Hepatocyte (in vitro differentiated cells): ENCODE measurements around the gene C7orf33. TPM values are rescaled to one million over a fixed set of nuclear protein-coding genes. Genes with fewer than 3 reads are reported as not detected.
A peak's percentile ranks its signal among the peaks of the same experiment; 100 is the strongest.

Experiments used
- DNase-seq: peaks from one replicate; pipeline ENCODE4 v3.0.0-alpha.2; 2016; ENCODE audit warnings: low spot score
- H2AFZ ChIP-seq: fragments of 200-600 bp; sonication (generic); 2 replicates; pipeline ENCODE4 v1.6.0; 2016; ENCODE audit warnings: antibody characterized with exemption, mild to moderate bottlenecking
- H3K27ac ChIP-seq: fragments of 200-600 bp; sonication (generic); 2 replicates; pipeline ENCODE4 v1.5.1; 2016; ENCODE audit warnings: mild to moderate bottlenecking
- H3K27me3 ChIP-seq: fragments of 200-600 bp; sonication (generic); 2 replicates; pipeline ENCODE4 v1.6.1; 2016
- H3K36me3 ChIP-seq: fragments of 200-600 bp; sonication (generic); replicated peaks from 2 replicates; pipeline ENCODE4 v1.5.1; 2016; ENCODE audit warnings: low read depth; ENCODE audit not compliant: insufficient read depth
- H3K4me1 ChIP-seq: fragments of 200-600 bp; sonication (generic); 2 replicates; pipeline ENCODE4 v1.5.1; 2016; ENCODE audit warnings: mild to moderate bottlenecking, moderate library complexity; ENCODE audit not compliant: insufficient read depth
- H3K4me2 ChIP-seq: fragments of 200-600 bp; sonication (generic); 2 replicates; pipeline ENCODE4 v1.6.0; 2016
- H3K4me3 ChIP-seq: fragments of 200-600 bp; sonication (generic); 2 replicates; pipeline ENCODE4 v1.5.1; 2016; ENCODE audit warnings: mild to moderate bottlenecking
- H3K79me2 ChIP-seq: fragments of 200-600 bp; sonication (generic); 2 replicates; pipeline ENCODE4 v1.6.0; 2017; ENCODE audit warnings: mild to moderate bottlenecking
- H3K9me2 ChIP-seq: fragments of 200-600 bp; sonication (generic); replicated peaks from 2 replicates; pipeline ENCODE4 v1.6.0; 2017; ENCODE audit warnings: mild to moderate bottlenecking; ENCODE audit not compliant: insufficient read depth
- H3K9me3 ChIP-seq: fragments of 200-600 bp; sonication (generic); 2 replicates; pipeline ENCODE4 v1.5.1; 2016; ENCODE audit warnings: low read depth, mild to moderate bottlenecking
- H4K20me1 ChIP-seq: fragments of 200-600 bp; sonication (generic); 2 replicates; pipeline ENCODE4 v1.6.0; 2016; ENCODE audit warnings: mild to moderate bottlenecking; ENCODE audit not compliant: insufficient read depth, poor library complexity, severe bottlenecking
- EZH2 ChIP-seq: fragments of 200-600 bp; sonication (generic); IDR thresholded peaks from 2 replicates; pipeline ENCODE4 v1.6.1; 2016; ENCODE audit warnings: antibody characterized with exemption, mild to moderate bottlenecking, borderline replicate concordance
- EZH2phosphoT487 ChIP-seq: fragments of 200-600 bp; sonication (generic); IDR thresholded peaks from one replicate; pipeline ENCODE4 v1.6.1; 2018; ENCODE audit warnings: antibody characterized with exemption, mild to moderate bottlenecking, low read depth, moderate library complexity; ENCODE audit not compliant: unreplicated experiment, severe bottlenecking
- WGBS: methylation state at CpG from one replicate; pipeline ENCODE4 v1.1.6; 2016; ENCODE audit warnings: low lambda C conversion rate; ENCODE audit errors: missing lambda C conversion rate; 5-methylcytosine and 5-hydroxymethylcytosine counted together
- polyA plus RNA-seq: library from polyadenylated mRNA; unstranded; fragments of >200 nt; fragmentation: Nextera tagmentation; extraction: Ambion mirVana; gene quantifications from 2 replicates; pipeline ENCODE4 v1.2.1, GENCODE V29; 2016
- total RNA-seq: library from RNA; depleted of rRNA; stranded (reverse); fragments of >200 nt; gene quantifications from 2 replicates; pipeline ENCODE4 v1.2.3, GENCODE V29; 2014
- TF ChIP-seq, protein P1 (sequence below): fragments of 200-600 bp; sonication (generic); IDR thresholded peaks from 2 replicates; pipeline ENCODE4 v1.5.1; 2016; ENCODE audit warnings: antibody characterized with exemption, mild to moderate bottlenecking; ENCODE audit not compliant: poor library complexity

The C7orf33 gene
- total and polyA plus RNA-seq, 2 experiments from 2014 or later, result not detected

DNA sequence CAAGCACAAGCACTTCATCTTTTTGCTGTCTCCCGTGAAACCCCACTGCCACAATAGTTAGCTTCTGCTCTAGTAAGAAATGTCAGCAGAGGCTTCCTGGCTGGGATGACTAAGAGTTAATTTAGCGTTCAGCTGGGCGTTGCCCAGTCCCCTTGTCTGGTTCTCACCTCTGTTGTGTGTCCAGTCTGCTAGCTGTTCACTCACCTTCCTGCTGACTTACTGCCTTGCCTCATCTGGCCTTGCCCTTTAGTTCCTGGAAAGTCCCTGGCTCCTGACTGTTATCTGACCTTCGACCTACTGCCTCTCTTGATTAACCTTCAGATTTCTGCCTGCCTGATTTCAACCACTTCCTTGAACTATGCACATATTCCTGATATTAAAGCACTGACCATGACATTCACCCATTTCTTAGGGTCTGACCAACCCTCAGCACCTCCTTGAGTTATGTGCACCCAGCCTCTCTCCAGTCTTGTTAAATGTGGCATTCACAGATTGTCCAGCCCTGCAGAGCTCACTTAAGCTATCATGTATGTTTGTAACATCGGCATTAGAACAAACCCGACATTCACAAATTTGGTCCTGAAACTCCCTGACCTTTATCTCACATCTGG lies 30.3 kb downstream of the C7orf33 start:
- Histone ChIP-seq H3K4me3 (no peak overlapping the region), H4K20me1 (no peaks in the 10 kb centered on the region), H2AFZ (no peak overlapping the region), H3K79me2 (no peaks in the 10 kb centered on the region), H3K36me3 (no peaks in the 10 kb centered on the region), H3K9me3 (no peaks in the 10 kb centered on the region), H3K27me3 (no peaks in the 10 kb centered on the region), H3K4me1 (peaks cover 3% of the 10 kb centered on the region), H3K4me2 (no peak overlapping the region), H3K9me2 (no peaks in the 10 kb centered on the region), H3K27ac (no peak overlapping the region)
- peak; percentile 35 for DNase-seq
- 65% methylated on average over 6 of the region's 6 CpGs for WGBS
- TF ChIP-seq EZH2, result no peak
- no peak for TF ChIP-seq EZH2phosphoT487
- TF ChIP-seq, protein P1, sequence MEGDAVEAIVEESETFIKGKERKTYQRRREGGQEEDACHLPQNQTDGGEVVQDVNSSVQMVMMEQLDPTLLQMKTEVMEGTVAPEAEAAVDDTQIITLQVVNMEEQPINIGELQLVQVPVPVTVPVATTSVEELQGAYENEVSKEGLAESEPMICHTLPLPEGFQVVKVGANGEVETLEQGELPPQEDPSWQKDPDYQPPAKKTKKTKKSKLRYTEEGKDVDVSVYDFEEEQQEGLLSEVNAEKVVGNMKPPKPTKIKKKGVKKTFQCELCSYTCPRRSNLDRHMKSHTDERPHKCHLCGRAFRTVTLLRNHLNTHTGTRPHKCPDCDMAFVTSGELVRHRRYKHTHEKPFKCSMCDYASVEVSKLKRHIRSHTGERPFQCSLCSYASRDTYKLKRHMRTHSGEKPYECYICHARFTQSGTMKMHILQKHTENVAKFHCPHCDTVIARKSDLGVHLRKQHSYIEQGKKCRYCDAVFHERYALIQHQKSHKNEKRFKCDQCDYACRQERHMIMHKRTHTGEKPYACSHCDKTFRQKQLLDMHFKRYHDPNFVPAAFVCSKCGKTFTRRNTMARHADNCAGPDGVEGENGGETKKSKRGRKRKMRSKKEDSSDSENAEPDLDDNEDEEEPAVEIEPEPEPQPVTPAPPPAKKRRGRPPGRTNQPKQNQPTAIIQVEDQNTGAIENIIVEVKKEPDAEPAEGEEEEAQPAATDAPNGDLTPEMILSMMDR, result no peak

DNA sequence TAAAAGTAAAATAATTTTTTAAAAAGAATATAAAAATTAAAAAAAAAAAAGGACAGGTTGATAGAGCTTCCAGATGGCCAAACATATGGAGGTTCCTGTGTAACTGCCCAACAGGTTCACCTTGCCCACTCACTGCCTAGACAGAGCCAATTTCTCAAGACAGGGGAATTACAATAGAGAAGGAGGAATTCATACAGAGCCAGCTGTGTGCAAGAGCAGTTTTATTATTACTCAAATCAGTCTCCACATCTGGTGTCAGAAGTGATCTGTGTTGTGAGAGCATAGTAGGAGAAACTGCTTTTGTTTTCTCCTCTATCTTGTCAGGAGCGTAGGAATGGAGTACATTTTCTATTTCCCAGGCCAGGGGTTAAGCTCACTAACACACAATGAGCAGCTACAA lies 31.0 kb downstream of the C7orf33 start:
- Histone ChIP-seq H2AFZ (no peak overlapping the region), H3K79me2 (no peaks in the 10 kb centered on the region), H3K27ac (no peak overlapping the region), H3K4me3 (no peak overlapping the region), H4K20me1 (no peaks in the 10 kb centered on the region), H3K36me3 (no peaks in the 10 kb centered on the region), H3K4me2 (no peak overlapping the region), H3K9me2 (no peaks in the 10 kb centered on the region), H3K27me3 (no peaks in the 10 kb centered on the region), H3K4me1 (peaks cover 3% of the 10 kb centered on the region), H3K9me3 (no peaks in the 10 kb centered on the region)
- 96% methylated on average over 1 of the region's 1 CpG for WGBS
- TF ChIP-seq EZH2phosphoT487, result no peak
- TF ChIP-seq, protein P1, result no peak
- TF ChIP-seq EZH2, result no peak
- no peak for DNase-seq

DNA sequence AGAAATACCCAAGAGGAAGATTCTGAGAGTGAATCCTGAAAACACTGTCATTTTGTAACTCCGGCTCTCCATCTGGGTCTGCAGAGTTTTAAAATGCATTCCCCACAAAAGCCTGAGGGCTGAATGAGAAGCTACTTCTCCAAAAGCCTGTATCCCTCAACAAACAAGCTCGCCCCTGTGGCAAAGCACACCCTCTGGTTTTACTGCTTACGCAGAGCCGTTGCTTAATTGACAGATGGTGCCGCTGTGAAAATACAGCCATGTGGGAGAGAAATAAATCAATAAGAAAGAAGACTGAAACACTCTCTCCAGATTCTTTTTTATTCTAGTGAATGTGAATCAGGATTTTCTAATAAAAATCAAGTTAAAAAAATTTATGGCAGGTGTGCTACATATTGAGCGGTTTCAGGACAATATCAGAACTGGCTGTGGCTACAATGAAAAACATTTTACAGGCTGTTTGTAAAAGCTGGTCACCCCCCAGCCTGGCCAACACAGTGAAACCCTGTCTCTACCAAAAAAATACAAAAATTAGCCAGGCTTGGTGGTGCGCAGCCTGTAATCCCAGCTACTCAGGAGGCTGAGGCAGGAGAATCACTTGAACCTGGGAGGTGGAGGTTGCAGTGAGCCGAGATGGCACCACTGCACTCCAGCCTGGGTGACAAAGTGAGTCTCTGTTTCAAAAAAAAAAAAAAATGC lies 32.5 kb downstream of the C7orf33 start:
- WGBS, result 47% methylated on average over 8 of the region's 8 CpGs
- Histone ChIP-seq H3K4me3 (no peak overlapping the region), H3K36me3 (no peaks in the 10 kb centered on the region), H2AFZ (no peak overlapping the region), H3K27me3 (no peaks in the 10 kb centered on the region), H3K4me2 (peak overlapping the region; percentile 37), H3K9me2 (no peaks in the 10 kb centered on the region), H3K27ac (no peak overlapping the region), H3K4me1 (peaks cover 3% of the 10 kb centered on the region), H4K20me1 (no peaks in the 10 kb centered on the region), H3K9me3 (no peaks in the 10 kb centered on the region), H3K79me2 (no peaks in the 10 kb centered on the region)
- DNase-seq, result no peak
- TF ChIP-seq EZH2, result no peak
- TF ChIP-seq, protein P1, result no peak
- TF ChIP-seq EZH2phosphoT487, result no peak
